Body of pancreas (tissue), 4 donors: Measurements from ENCODE around the gene FAM193A.

Experiments
- CTCF ChIP-seq, 7 experiments: fragments of 450-650 bp in 4 of 7; fragments of 200-600 bp in 3 of 7; sonication (generic) in 3 of 7; IDR thresholded peaks; one replicate each; pipeline ENCODE4 v1.5.1; 2016 to 2019; ENCODE audit warnings: antibody characterized with exemption in 7 of 7
- POLR2A ChIP-seq, 3 donors: fragments of 450-650 bp; IDR thresholded peaks; one replicate each; pipeline ENCODE4 v1.6.1; 2016; ENCODE audit warnings: antibody characterized with exemption in 3 of 3, mild to moderate bottlenecking in 2 of 3

- no peak for TF ChIP-seq CTCF (IDR thresholded peaks at IDR 0.05)
- TF ChIP-seq POLR2A (IDR thresholded peaks at IDR 0.05): no peak
Measured at GRCh38 chr4:2691952-2692435, 155.5 kb downstream of the FAM193A start.
